PFSK-1 (cell line): ENCODE results near the gene ARL3.

Source experiments
- FOXP2 ChIP-seq: optimal IDR thresholded peaks from 2 replicates; pipeline ENCODE3; 2011; ENCODE audit warnings: borderline replicate concordance, control low read depth, inconsistent platforms; ENCODE audit not compliant: insufficient read depth; ENCODE audit errors: extremely low read length, extremely low read depth
- POLR2AphosphoS5 ChIP-seq: IDR thresholded peaks from 2 replicates; pipeline ENCODE4 v1.6.1; 2012; ENCODE audit warnings: low read depth, mild to moderate bottlenecking, control low read depth, low read length, moderate library complexity
- SIN3A ChIP-seq: IDR thresholded peaks from 2 replicates; pipeline ENCODE4 v1.6.1; 2012; ENCODE audit warnings: mild to moderate bottlenecking, low read length, moderate library complexity, borderline replicate concordance; ENCODE audit not compliant: insufficient read depth
- TAF1 ChIP-seq: IDR thresholded peaks from 2 replicates; pipeline ENCODE4 v1.6.1; 2012; ENCODE audit warnings: low read length, control low read depth, borderline replicate concordance; ENCODE audit not compliant: insufficient read depth
- TF ChIP-seq, protein P1 (sequence below), 2 experiments: IDR thresholded peaks; 2 replicates each; pipeline versions ENCODE4 v1.6.1 to v1.8.0; 2011 to 2012; ENCODE audit warnings: low read depth in 2 of 2, low read length in 2 of 2, control low read depth in 1 of 2, inconsistent platforms in 1 of 2, mild to moderate bottlenecking in 1 of 2, moderate library complexity in 1 of 2; ENCODE audit not compliant: insufficient read depth in 1 of 2

DNA sequence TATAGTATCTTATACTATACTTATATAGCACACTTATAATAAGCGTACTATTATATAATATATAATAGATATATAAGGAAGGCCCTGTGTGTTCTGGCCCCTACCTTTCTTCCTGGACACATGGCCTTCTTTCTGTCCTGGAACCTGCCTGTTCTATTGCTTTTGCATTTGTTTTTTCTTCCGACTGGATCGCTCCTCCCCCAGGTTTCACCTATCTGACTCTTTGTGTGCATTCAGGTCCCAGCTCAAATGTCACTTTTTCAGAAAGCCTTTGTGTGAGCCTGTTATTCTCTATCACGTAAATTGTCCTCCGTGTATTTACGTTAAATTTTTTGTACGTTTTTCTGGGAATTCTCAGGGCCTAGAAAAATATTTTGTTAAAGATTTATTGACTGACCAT, 72.8 kb downstream of the ARL3 start:
- TF ChIP-seq TAF1 (no peak), POLR2AphosphoS5 (no peak), SIN3A (no peak), FOXP2 (no peak)
- TF ChIP-seq, protein P1, sequence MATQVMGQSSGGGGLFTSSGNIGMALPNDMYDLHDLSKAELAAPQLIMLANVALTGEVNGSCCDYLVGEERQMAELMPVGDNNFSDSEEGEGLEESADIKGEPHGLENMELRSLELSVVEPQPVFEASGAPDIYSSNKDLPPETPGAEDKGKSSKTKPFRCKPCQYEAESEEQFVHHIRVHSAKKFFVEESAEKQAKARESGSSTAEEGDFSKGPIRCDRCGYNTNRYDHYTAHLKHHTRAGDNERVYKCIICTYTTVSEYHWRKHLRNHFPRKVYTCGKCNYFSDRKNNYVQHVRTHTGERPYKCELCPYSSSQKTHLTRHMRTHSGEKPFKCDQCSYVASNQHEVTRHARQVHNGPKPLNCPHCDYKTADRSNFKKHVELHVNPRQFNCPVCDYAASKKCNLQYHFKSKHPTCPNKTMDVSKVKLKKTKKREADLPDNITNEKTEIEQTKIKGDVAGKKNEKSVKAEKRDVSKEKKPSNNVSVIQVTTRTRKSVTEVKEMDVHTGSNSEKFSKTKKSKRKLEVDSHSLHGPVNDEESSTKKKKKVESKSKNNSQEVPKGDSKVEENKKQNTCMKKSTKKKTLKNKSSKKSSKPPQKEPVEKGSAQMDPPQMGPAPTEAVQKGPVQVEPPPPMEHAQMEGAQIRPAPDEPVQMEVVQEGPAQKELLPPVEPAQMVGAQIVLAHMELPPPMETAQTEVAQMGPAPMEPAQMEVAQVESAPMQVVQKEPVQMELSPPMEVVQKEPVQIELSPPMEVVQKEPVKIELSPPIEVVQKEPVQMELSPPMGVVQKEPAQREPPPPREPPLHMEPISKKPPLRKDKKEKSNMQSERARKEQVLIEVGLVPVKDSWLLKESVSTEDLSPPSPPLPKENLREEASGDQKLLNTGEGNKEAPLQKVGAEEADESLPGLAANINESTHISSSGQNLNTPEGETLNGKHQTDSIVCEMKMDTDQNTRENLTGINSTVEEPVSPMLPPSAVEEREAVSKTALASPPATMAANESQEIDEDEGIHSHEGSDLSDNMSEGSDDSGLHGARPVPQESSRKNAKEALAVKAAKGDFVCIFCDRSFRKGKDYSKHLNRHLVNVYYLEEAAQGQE (IDR thresholded peaks at IDR 0.05; ENCODE audit: insufficient read depth in 1 of 2, low read depth in 2 of 2, low read length in 2 of 2): no peak
